NK-92 (cell line): ENCODE measurements around the gene C1QL1.

Source experiments
- DNase-seq: peaks from one replicate; lab custom pipeline; 2025; ENCODE audit not compliant: unreplicated experiment; lab: John Stamatoyannopoulos, UW

C1QL1 gene

GRCh38 chr17:44932096-44932786, 35.9 kb downstream of the C1QL1 start:
- DNase-seq: no peak

GRCh38 chr17:44931376-44931775, 36.7 kb downstream of the C1QL1 start:
- DNase-seq: no peak

GRCh38 chr17:44930667-44931066, 37.4 kb downstream of the C1QL1 start:
- no peak for DNase-seq

- no peak for DNase-seq
Observed at GRCh38 chr17:44928950-44929720, 39.0 kb downstream of the C1QL1 start.

- no peak for DNase-seq
Observed at GRCh38 chr17:44928136-44928535, 40.0 kb downstream of the C1QL1 start.

GRCh38 chr17:44927696-44928095, 40.4 kb downstream of the C1QL1 start:
- no peak for DNase-seq

GRCh38 chr17:44926821-44927525, 41.1 kb downstream of the C1QL1 start:
- DNase-seq: no peak

- DNase-seq: no peak
Observed at GRCh38 chr17:44925731-44926697, 42.1 kb downstream of the C1QL1 start.

GRCh38 chr17:44924107-44924544, 44.0 kb downstream of the C1QL1 start:
- no peak for DNase-seq

- no peak for DNase-seq
Observed at GRCh38 chr17:44922746-44923470, 45.2 kb downstream of the C1QL1 start.

- no peak for DNase-seq
Observed at GRCh38 chr17:44922136-44922535, 46.0 kb downstream of the C1QL1 start.

GRCh38 chr17:44921122-44921882, 46.8 kb downstream of the C1QL1 start:
- no peak for DNase-seq

- no peak for DNase-seq
Observed at GRCh38 chr17:44920565-44920940, 47.5 kb downstream of the C1QL1 start.

- no peak for DNase-seq
Observed at GRCh38 chr17:44919885-44920564, 48.1 kb downstream of the C1QL1 start.

GRCh38 chr17:44919411-44919810, 48.7 kb downstream of the C1QL1 start:
- no peak for DNase-seq

GRCh38 chr17:44918006-44918405, 50.1 kb downstream of the C1QL1 start:
- no peak for DNase-seq

GRCh38 chr17:44917456-44917855, 50.6 kb downstream of the C1QL1 start:
- DNase-seq: no peak

GRCh38 chr17:44916781-44917241, 51.3 kb downstream of the C1QL1 start:
- no peak for DNase-seq
